ENCODE results near the gene PEX14. TPM values are rescaled to one million over a fixed set of nuclear protein-coding genes. Genes with fewer than 3 reads are reported as not detected.

The PEX14 gene
- total RNA-seq, 1 donor from 2014 or later, result 10.6 TPM

GRCh38 chr1:10557714-10558113 lies 83.0 kb downstream of the PEX14 start:
- no peak for DNase-seq (ENCODE audit: low spot score in 2 of 2)

GRCh38 chr1:10559386-10559785 lies 84.6 kb downstream of the PEX14 start:
- Histone ChIP-seq H3K27me3 (no peaks in the 10 kb centered on the region), H3K4me3 (no peak overlapping the region), H3K4me1 (no peaks in the 10 kb centered on the region), H3K9me3 (peaks cover 0 to 6% of the 10 kb centered on the region in 2 donors), H3K36me3 (no peaks in the 10 kb centered on the region), H3K27ac (no peak overlapping the region)
- no peak for DNase-seq (ENCODE audit: low spot score in 2 of 2)
- intact Hi-C loops (cut with DNase I), result no loop called here
- no peak for TF ChIP-seq CTCF (IDR thresholded peaks at IDR 0.05)

More at GRCh38 chr1:10557714-10558113, 83.0 kb downstream of the PEX14 start:
- intact Hi-C loops (cut with DNase I), result no loop called here
- TF ChIP-seq CTCF (IDR thresholded peaks at IDR 0.05), result no peak
- Histone ChIP-seq H3K4me1 (no peaks in the 10 kb centered on the region), H3K4me3 (no peak overlapping the region), H3K27me3 (no peaks in the 10 kb centered on the region), H3K9me3 (no peaks in the 10 kb centered on the region), H3K36me3 (no peaks in the 10 kb centered on the region), H3K27ac (no peak overlapping the region)

DNA sequence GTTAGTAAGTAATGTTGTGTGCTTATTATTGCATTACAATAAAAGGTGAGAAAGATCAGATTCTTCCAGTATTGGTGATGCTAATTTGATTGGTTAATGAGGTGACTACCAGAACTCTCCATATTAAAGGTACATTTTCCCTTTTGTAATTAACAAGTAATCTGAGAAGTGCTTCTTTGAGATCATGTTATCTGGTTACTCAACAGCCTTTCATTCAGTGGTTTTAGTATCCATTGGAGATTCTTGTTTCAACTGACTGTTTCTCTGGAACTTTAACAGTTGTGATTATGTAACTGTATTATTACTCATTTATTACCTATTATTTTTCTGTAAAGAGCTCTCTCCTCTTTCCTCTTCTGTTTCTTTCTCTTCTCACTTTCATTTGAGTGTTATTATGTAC lies 86.7 kb downstream of the PEX14 start:
- TF ChIP-seq CTCF (IDR thresholded peaks at IDR 0.05), result no peak
- DNase-seq (ENCODE audit: low spot score in 2 of 2), result no peak
- H3K27ac ChIP-seq, result no peak overlapping the region
- intact Hi-C loops (cut with DNase I), result no loop called here
- H3K9me3 ChIP-seq, result peaks cover 0 to 7% of the 10 kb centered on the region in 2 donors
- H3K4me3 ChIP-seq, result no peak overlapping the region
- H3K36me3 ChIP-seq, result no peaks in the 10 kb centered on the region
- no peaks in the 10 kb centered on the region for H3K4me1 ChIP-seq
- H3K27me3 ChIP-seq, result no peaks in the 10 kb centered on the region

DNA sequence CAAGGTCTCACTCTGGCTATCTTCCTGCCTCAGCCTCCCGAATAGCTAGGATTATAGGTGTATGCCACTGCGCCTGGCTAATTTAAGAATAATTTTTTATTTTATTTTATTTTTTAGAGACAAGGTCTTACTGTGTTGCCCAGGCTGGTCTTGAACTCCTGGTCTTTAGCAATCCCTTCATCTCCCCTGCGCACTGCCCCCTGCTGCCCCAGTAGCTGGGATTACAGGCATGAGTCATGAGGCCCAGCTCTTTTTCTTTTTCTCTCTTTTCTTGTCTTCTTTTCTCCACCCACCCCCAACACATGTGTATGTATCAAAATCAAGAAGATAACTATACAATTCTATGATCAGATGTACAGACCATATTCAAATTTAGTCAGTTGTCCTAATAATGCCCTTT lies 87.2 kb downstream of the PEX14 start:
- intact Hi-C loops (cut with DNase I), result no loop called here
- no peak for TF ChIP-seq CTCF (IDR thresholded peaks at IDR 0.05)
- H3K27me3 ChIP-seq, result no peaks in the 10 kb centered on the region
- no peaks in the 10 kb centered on the region for H3K36me3 ChIP-seq
- H3K4me1 ChIP-seq, result no peaks in the 10 kb centered on the region
- no peak for DNase-seq (ENCODE audit: low spot score in 2 of 2)
- no peak overlapping the region for H3K4me3 ChIP-seq
- H3K27ac ChIP-seq, result no peak overlapping the region
- H3K9me3 ChIP-seq, result peaks cover 0 to 7% of the 10 kb centered on the region in 2 donors

DNA sequence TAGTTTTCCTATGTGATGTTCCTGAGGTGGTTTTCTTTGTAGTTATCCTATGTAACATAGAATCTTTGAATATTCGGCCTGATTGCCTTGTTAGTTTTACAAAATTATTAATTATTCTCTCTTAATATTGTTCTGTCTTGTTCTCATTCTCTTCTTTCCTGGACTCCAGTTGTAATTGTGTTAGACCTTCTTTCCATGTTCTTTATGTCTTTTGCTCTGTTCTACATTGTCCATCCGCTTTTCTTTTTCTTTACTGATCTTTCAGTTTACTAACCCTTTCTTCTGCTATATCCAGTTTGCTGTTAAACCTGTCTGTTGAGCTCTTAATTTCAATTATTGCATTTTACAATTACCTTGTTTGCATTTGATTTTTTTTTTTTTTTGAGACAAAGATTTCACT lies 89.3 kb downstream of the PEX14 start:
- Histone ChIP-seq H3K36me3 (no peaks in the 10 kb centered on the region), H3K4me3 (no peak overlapping the region), H3K27me3 (no peaks in the 10 kb centered on the region), H3K27ac (no peak overlapping the region), H3K9me3 (peaks cover 0 to 7% of the 10 kb centered on the region in 2 donors), H3K4me1 (no peaks in the 10 kb centered on the region)
- TF ChIP-seq CTCF (IDR thresholded peaks at IDR 0.05), result no peak
- DNase-seq (ENCODE audit: low spot score in 2 of 2), result no peak
- intact Hi-C loops (cut with DNase I), result no loop called here

- TF ChIP-seq CTCF (IDR thresholded peaks at IDR 0.05), result no peak
- intact Hi-C loops (cut with DNase I), result no loop called here
- Histone ChIP-seq H3K36me3 (no peaks in the 10 kb centered on the region), H3K4me1 (no peaks in the 10 kb centered on the region), H3K4me3 (no peak overlapping the region), H3K27ac (no peak overlapping the region), H3K27me3 (no peaks in the 10 kb centered on the region), H3K9me3 (no peaks in the 10 kb centered on the region)
- DNase-seq (ENCODE audit: low spot score in 2 of 2), result no peak
Measured at GRCh38 chr1:10569531-10569930, 94.8 kb downstream of the PEX14 start.
